Endothelial cell of umbilical vein (primary cell): ENCODE measurements around the gene ZNF587B. TPM values are rescaled to one million over a fixed set of nuclear protein-coding genes. Genes with fewer than 3 reads are reported as not detected.

Experiments
- BruUV-seq: library from RNA; stranded (reverse); fragments of 400-500 nt; replicated peaks from 2 replicates; lab custom pipeline; 2021; lab: Mats Ljungman, UMichigan
- CTCF ChIA-PET: fragments of 300-600, 350-600 bp; sonication (Branson Sonifier 250); formaldehyde crosslinking; loops from one replicate; lab custom pipeline; 2021; ENCODE audit warnings: antibody characterized with exemption, inconsistent platforms; lab: Charles Lee
- POLR2A ChIA-PET: fragments of 300-600, 350-600 bp; sonication (Branson Sonifier 250); formaldehyde crosslinking; loops from one replicate; lab custom pipeline; 2021; ENCODE audit warnings: antibody characterized with exemption, inconsistent platforms; lab: Charles Lee
- DNase-seq: peaks from one replicate; pipeline ENCODE4 v3.0.0-alpha.2; 2011; ENCODE audit warnings: low read depth, low spot score
- FAIRE-seq: peaks from 2 replicates; lab custom pipeline; 2011; peaks lifted over from hg19 to GRCh38; lab: Jason Lieb, UNC
- H2AFZ ChIP-seq: 2 replicates; pipeline ENCODE4 v1.6.0; 2012; ENCODE audit warnings: low read depth, low read length, control low read depth, inconsistent platforms
- H3K27ac ChIP-seq: 2 replicates; pipeline ENCODE4 v1.5.1; 2011; ENCODE audit warnings: low read depth, mild to moderate bottlenecking, control low read depth, low read length, moderate library complexity; ENCODE audit not compliant: insufficient read depth
- H3K27me3 ChIP-seq, 2 experiments: 2 replicates each; pipeline versions ENCODE4 v1.6.0 to v1.6.1; 2011; ENCODE audit warnings: low read length in 2 of 2, mixed read lengths in 1 of 2; ENCODE audit not compliant: control insufficient read depth in 2 of 2, insufficient read depth in 2 of 2
- H3K36me3 ChIP-seq, 2 experiments: 2 replicates in 1 of 2; 3 replicates in 1 of 2; pipeline ENCODE4 v1.5.1; 2011; ENCODE audit warnings: low read length in 2 of 2, mild to moderate bottlenecking in 1 of 2, moderate library complexity in 1 of 2; ENCODE audit not compliant: control insufficient read depth in 2 of 2, insufficient read depth in 2 of 2; ENCODE audit errors: extremely low read depth in 1 of 2
- H3K4me1 ChIP-seq: 3 replicates; pipeline ENCODE4 v1.5.1; 2011; ENCODE audit warnings: mild to moderate bottlenecking, low read length; ENCODE audit not compliant: control insufficient read depth, insufficient read depth; ENCODE audit errors: extremely low read depth
- H3K4me2 ChIP-seq: 2 replicates; pipeline ENCODE4 v1.6.1; 2011; ENCODE audit warnings: low read length, control low read depth, mixed read lengths; ENCODE audit not compliant: insufficient read depth
- H3K4me3 ChIP-seq, 3 experiments: fragments of 200-600 bp in 1 of 3; sonication (generic), shearing (Covaris generic) in 1 of 3; replicated peaks in 1 of 3; 2 replicates each; pipeline ENCODE4 v1.5.1; 2011 to 2016; ENCODE audit warnings: control low read depth in 3 of 3, low read length in 3 of 3, mild to moderate bottlenecking in 2 of 3, inconsistent platforms in 1 of 3, low read depth in 1 of 3, moderate library complexity in 1 of 3; ENCODE audit not compliant: insufficient read depth in 1 of 3
- H3K79me2 ChIP-seq: 2 replicates; pipeline ENCODE4 v1.6.0; 2012; ENCODE audit warnings: low read length, inconsistent platforms; ENCODE audit not compliant: control insufficient read depth, insufficient read depth
- H3K9ac ChIP-seq: replicated peaks from 2 replicates; pipeline ENCODE3; 2011; ENCODE audit warnings: low read length, control low read depth; ENCODE audit not compliant: insufficient read depth; ENCODE audit errors: extremely low read depth
- H3K9me1 ChIP-seq: replicated peaks from 3 replicates; pipeline ENCODE4 v1.6.0; 2011; ENCODE audit warnings: mild to moderate bottlenecking, low read length; ENCODE audit not compliant: control insufficient read depth, insufficient read depth; ENCODE audit errors: extremely low read depth
- H3K9me3 ChIP-seq: replicated peaks from 2 replicates; pipeline ENCODE4 v1.5.1; 2012; ENCODE audit warnings: low read length, inconsistent platforms; ENCODE audit not compliant: control insufficient read depth, insufficient read depth
- H4K20me1 ChIP-seq: replicated peaks from 2 replicates; pipeline ENCODE3; 2011; ENCODE audit warnings: mild to moderate bottlenecking, low read length; ENCODE audit not compliant: control insufficient read depth, insufficient read depth; ENCODE audit errors: extremely low read depth
- EZH2 ChIP-seq: IDR thresholded peaks from 2 replicates; pipeline ENCODE4 v1.6.1; 2012; ENCODE audit warnings: borderline replicate concordance, low read depth, mild to moderate bottlenecking, moderate library complexity, low read length, inconsistent platforms; ENCODE audit not compliant: severe bottlenecking
- FOS ChIP-seq: IDR thresholded peaks from 2 replicates; pipeline ENCODE4 v1.6.1; 2011; ENCODE audit warnings: mild to moderate bottlenecking, low read length, moderate library complexity, borderline replicate concordance; ENCODE audit not compliant: insufficient read depth
- GATA2 ChIP-seq: IDR thresholded peaks from 2 replicates; pipeline ENCODE4 v1.7.0; 2011; ENCODE audit warnings: low read depth, mild to moderate bottlenecking, moderate library complexity, mixed read lengths, low read length; ENCODE audit not compliant: insufficient read length, insufficient read depth
- JUN ChIP-seq: IDR thresholded peaks from 2 replicates; pipeline ENCODE4 v1.6.1; 2011; ENCODE audit warnings: borderline replicate concordance, low read depth; ENCODE audit not compliant: insufficient read length, insufficient read depth
- MYC ChIP-seq: IDR thresholded peaks from one replicate; pipeline ENCODE4 v1.6.1; 2011; ENCODE audit warnings: mild to moderate bottlenecking, low read depth, low read length
- POLR2A ChIP-seq: IDR thresholded peaks from 2 replicates; pipeline ENCODE4 v1.6.1; 2012; ENCODE audit warnings: low read depth, mild to moderate bottlenecking, control low read depth, low read length
- POLR2AphosphoS5 ChIP-seq: IDR thresholded peaks from 2 replicates; pipeline ENCODE4 v1.6.1; 2012; ENCODE audit warnings: low read depth, mild to moderate bottlenecking, control low read depth, low read length, moderate library complexity; ENCODE audit not compliant: insufficient read depth
- dilution Hi-C: fragments of 300-500 bp; cut with MboI; formaldehyde crosslinking; loops from one replicate; pipeline ENCODE4 v1.15.0; 2019; ENCODE audit warnings: low sequenced_read_pairs; ENCODE audit not compliant: extremely low pct_ligation_motif_present
- intact Hi-C: fragments of 100-400 bp; cut with micrococcal nuclease; formaldehyde crosslinking; loops from one replicate; pipeline ENCODE4 v1.10.0; 2022
- polyA plus RNA-seq, 4 experiments: library from polyadenylated mRNA; depleted of rRNA in 3 of 4; stranded (reverse) in 3 of 4; unstranded in 1 of 4; fragments of >200 nt; gene quantifications; 2 replicates each; pipeline versions ENCODE4 v1.2.1 to v1.2.3, GENCODE V29; 2011 to 2012; ENCODE audit warnings: missing spikeins in 1 of 4
- total RNA-seq: library from RNA; stranded (reverse); gene quantifications from 2 replicates; pipeline ENCODE4 v1.2.3, GENCODE V29; 2021
- TF ChIP-seq, protein P1 (sequence below): IDR thresholded peaks from 2 replicates; pipeline ENCODE4 v1.6.1; 2011; ENCODE audit not compliant: insufficient read depth, insufficient read length
- TF ChIP-seq, protein P2 (sequence below), 2 donors: IDR thresholded peaks; 1 replicate in 1 of 2; 2 replicates in 1 of 2; pipeline ENCODE4 v1.5.1; 2011; ENCODE audit warnings: low read length in 2 of 2, mild to moderate bottlenecking in 2 of 2, moderate library complexity in 2 of 2, control low read depth in 1 of 2, inconsistent platforms in 1 of 2, low read depth in 1 of 2; ENCODE audit not compliant: insufficient read depth in 1 of 2; ENCODE audit errors: extremely low read depth in 1 of 2

Gene ZNF587B
- total and polyA plus RNA-seq, 2 donors (not counting 3 experiments of a cell fraction or from before 2014, with no cell fraction given): 3.2 to 16.3 TPM

DNA sequence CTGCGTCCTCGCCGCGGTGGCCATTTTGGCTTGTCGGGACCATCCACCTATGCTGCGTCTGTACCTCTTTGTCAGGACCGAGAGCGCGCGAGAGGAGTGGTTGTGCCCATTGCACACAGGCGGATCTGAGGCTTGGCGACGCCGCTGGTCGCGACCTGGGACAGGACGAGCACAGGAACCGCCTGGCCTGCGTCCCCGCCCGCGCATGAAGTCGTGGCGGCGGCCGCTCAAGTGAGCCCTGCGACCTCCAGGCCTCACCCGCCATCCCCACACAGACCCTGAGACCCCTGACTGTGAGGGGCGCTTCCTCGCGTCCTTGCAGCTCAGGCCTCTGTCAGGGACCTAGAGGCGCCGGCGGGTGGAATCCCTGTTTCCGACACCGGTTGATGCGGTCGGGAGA, 43.8 kb upstream of the ZNF587B start:
- no peaks in the 10 kb centered on the region for H3K36me3 ChIP-seq

More for the DNA sequence above, 43.8 kb upstream of the ZNF587B start:
- ChIA-PET POLR2A (no interaction called here), CTCF (no interaction called here)
- H3K9ac ChIP-seq: no peak overlapping the region
- intact Hi-C loops: no loop called here
- H3K27ac ChIP-seq: no peak overlapping the region
- no peak overlapping the region for H3K4me3 ChIP-seq
- TF ChIP-seq GATA2: no peak
- TF ChIP-seq, protein P1, sequence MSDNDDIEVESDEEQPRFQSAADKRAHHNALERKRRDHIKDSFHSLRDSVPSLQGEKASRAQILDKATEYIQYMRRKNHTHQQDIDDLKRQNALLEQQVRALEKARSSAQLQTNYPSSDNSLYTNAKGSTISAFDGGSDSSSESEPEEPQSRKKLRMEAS: no peak
- TF ChIP-seq MYC: no peak
- no peak for TF ChIP-seq POLR2A
- no peak for TF ChIP-seq EZH2
- no peak for TF ChIP-seq POLR2AphosphoS5
- TF ChIP-seq, protein P2, sequence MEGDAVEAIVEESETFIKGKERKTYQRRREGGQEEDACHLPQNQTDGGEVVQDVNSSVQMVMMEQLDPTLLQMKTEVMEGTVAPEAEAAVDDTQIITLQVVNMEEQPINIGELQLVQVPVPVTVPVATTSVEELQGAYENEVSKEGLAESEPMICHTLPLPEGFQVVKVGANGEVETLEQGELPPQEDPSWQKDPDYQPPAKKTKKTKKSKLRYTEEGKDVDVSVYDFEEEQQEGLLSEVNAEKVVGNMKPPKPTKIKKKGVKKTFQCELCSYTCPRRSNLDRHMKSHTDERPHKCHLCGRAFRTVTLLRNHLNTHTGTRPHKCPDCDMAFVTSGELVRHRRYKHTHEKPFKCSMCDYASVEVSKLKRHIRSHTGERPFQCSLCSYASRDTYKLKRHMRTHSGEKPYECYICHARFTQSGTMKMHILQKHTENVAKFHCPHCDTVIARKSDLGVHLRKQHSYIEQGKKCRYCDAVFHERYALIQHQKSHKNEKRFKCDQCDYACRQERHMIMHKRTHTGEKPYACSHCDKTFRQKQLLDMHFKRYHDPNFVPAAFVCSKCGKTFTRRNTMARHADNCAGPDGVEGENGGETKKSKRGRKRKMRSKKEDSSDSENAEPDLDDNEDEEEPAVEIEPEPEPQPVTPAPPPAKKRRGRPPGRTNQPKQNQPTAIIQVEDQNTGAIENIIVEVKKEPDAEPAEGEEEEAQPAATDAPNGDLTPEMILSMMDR (IDR thresholded peaks at IDR 0.05; ENCODE audit: extremely low read depth in 1 of 2, insufficient read depth in 1 of 2, low read depth in 1 of 2, low read length in 2 of 2): no peak
- TF ChIP-seq FOS: no peak
- no peak for TF ChIP-seq JUN
- no peak overlapping the region for H3K4me2 ChIP-seq
- no peak for DNase-seq
- H3K9me1 ChIP-seq: no peaks in the 10 kb centered on the region
- dilution Hi-C loops: no loop called here
- no peaks in the 10 kb centered on the region for H4K20me1 ChIP-seq
- H3K9me3 ChIP-seq: no peaks in the 10 kb centered on the region
- FAIRE-seq: no peak
- H2AFZ ChIP-seq: no peak overlapping the region
- no peaks in the 10 kb centered on the region for H3K27me3 ChIP-seq
- peaks cover under 1% of the 10 kb centered on the region for H3K79me2 ChIP-seq
- BruUV-seq: no TSS peak
- no peaks in the 10 kb centered on the region for H3K4me1 ChIP-seq
